D721Med (cell line): ENCODE results near the gene RSPH1.

ENCODE experiments used
- DNase-seq: peaks from one replicate; pipeline ENCODE4 v3.0.0; 2011; ENCODE audit warnings: low spot score; ENCODE audit not compliant: insufficient read length
- FAIRE-seq: peaks from 2 replicates; lab custom pipeline; 2011; peaks lifted over from hg19 to GRCh38; lab: Jason Lieb, UNC
- TF ChIP-seq, protein P1 (sequence below): IDR thresholded peaks from 2 replicates; pipeline ENCODE4 v1.5.1; 2012; ENCODE audit warnings: mild to moderate bottlenecking, control low read depth; ENCODE audit not compliant: insufficient read depth; ENCODE audit errors: missing control alignments

Gene RSPH1

DNA sequence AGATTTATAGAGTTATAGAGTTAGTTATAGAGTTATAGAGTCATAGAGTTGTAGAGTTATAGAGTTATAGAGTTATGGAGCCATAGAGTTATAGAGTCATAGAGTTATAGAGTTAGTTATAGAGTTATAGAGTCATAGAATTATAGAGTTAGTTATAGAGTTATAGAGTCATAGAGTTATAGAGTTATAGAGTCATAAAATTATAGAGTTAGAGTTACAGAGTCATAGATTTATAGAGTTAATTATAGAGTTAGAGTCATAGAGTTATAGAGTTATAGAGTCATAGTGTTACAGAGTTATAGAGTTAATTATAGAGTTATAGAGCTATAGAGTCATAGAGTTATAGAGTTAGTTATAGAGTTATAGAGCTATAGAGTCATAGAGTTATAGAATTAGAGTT lies 60.2 kb downstream of the RSPH1 start:
- TF ChIP-seq, protein P1, sequence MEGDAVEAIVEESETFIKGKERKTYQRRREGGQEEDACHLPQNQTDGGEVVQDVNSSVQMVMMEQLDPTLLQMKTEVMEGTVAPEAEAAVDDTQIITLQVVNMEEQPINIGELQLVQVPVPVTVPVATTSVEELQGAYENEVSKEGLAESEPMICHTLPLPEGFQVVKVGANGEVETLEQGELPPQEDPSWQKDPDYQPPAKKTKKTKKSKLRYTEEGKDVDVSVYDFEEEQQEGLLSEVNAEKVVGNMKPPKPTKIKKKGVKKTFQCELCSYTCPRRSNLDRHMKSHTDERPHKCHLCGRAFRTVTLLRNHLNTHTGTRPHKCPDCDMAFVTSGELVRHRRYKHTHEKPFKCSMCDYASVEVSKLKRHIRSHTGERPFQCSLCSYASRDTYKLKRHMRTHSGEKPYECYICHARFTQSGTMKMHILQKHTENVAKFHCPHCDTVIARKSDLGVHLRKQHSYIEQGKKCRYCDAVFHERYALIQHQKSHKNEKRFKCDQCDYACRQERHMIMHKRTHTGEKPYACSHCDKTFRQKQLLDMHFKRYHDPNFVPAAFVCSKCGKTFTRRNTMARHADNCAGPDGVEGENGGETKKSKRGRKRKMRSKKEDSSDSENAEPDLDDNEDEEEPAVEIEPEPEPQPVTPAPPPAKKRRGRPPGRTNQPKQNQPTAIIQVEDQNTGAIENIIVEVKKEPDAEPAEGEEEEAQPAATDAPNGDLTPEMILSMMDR, result no peak
- DNase-seq, result no peak
- no peak for FAIRE-seq

DNA sequence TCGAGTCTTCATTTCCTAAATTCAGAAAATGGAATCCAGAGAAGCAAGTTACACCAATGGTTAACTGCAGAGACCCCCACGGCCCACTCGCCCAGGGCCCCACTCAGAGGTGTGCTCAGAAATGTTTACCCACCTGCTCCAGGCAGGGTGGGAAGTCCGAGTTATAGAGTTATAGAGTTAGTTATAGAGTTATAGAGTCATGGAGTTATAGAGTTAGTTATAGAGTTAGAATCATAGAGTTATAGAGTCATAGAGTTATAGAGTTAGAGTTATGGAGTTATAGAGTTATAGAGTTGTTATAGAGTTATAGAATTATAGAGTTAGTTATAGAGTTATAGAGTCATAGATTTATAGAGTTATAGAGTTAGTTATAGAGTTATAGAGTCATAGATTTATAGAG lies 60.6 kb downstream of the RSPH1 start:
- TF ChIP-seq, protein P1, result no peak
- FAIRE-seq, result no peak
- DNase-seq, result no peak

DNA sequence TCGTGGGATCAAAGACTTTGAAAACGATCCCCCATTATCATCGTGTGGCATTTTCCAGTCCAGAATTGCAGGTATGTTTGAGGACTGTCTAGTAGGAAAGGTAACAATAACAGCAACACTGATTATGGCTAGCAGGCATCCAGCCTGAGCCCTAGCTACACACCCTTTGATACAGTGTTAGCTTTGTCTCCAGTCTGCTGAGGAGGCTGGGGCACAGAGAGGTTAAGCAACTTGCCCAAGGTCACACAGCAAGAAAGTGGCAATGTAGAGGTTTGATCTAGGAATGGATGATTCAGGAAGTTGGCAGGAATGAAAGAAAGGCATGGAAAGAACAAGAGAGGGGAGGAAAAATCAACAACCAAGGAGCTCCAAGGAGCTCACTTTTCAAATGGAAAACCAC lies 61.1 kb downstream of the RSPH1 start:
- FAIRE-seq (no peak), DNase-seq (no peak)
- TF ChIP-seq, protein P1, result no peak

DNA sequence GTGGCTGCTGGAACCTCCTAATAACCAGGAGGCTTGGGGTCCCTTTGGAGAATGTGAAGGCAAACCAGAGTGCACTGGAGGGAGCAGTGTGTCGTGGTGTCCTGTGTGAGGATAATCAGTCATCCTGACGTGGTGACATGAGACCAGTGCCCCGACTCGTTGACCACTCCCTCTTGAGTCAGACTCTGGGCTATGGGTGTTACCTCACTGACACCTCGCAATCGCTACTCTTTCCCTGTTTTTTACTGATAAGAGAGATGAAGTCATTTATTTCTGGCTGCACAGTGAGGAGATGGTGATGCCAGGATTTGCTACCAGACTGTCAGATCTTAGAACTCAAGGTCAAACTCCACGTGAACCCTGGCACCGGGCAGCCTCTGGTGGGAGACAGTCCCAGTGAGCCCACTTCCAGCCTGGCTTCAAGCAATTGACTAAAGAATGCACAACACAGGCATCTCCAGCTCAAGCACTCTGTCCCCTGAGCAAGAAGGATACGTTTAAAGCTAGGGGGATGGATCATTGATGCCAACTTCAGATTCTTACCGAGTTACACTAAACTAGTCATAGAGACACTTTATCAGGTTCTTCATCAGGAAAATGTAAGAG lies 62.0 kb downstream of the RSPH1 start:
- no peak for FAIRE-seq
- TF ChIP-seq, protein P1, result no peak

DNA sequence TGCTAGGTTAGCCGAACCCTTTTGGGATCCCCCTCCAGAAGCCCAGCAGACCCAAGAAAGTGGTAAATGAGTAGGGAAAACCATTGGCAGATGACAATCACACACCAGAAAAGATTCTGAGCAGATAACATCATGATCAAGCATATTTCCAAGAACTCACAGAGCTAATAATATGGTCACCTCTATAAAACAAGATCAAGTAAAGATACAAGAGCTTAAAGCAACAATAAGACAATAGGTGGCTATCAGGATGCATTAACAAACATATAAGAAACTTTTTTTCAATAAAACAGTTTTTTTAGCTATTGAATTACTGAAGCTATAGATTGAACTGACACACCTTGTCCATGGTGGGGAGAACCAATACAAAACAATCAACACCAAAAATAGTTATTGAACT lies 63.3 kb downstream of the RSPH1 start:
- FAIRE-seq (no peak), DNase-seq (no peak)
- TF ChIP-seq, protein P1, result no peak

More for the DNA sequence above, 62.0 kb downstream of the RSPH1 start:
- no peak for DNase-seq

DNA sequence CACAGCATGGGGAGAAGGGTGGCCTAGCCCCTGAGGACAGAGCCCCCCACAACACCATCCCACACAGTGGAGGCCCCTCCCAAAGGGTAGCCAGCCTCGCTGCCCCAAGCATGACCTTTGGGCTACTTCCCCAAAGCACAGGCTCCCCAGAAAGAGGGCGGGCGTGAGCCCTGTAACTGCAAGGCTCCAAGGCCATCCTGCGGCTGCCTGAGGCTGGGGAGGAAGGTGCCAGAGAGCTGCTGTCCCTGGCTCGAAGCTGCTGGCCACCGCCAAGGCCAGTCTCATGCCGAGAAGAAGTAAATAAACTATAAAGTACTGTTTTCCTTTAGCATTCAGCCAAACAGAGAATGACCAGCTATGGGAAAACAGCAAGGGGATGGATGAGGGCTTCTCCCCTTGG lies 64.8 kb downstream of the RSPH1 start:
- TF ChIP-seq, protein P1, result no peak
- DNase-seq (no peak), FAIRE-seq (no peak)

DNA sequence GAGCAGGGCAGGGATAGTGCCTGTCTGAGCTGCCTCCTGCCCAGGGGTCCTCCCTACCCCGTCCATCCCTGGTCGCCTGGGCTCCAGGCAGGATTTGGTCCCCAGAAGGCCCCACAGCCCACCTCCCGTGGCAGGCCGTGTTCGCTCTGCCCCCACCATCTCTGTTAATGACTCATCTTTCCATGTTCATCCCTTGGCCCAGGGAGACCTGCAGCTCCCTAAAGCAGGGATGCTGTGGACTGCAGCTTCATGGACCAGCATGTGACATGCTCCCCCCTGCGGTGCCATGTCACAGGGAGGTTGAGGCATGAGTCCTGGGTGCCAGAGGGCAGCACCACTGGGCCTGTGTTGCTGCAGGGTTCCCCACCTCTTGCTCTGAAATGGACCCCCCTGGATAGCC lies 65.5 kb downstream of the RSPH1 start:
- TF ChIP-seq, protein P1, result no peak
- no peak for DNase-seq
- no peak for FAIRE-seq
